Measurements from ENCODE around the gene FOXR1. TPM values are rescaled to one million over a fixed set of nuclear protein-coding genes. Genes with fewer than 3 reads are reported as not detected.

The FOXR1 gene
- total RNA-seq, 1 donor from 2014 or later: not detected

DNA sequence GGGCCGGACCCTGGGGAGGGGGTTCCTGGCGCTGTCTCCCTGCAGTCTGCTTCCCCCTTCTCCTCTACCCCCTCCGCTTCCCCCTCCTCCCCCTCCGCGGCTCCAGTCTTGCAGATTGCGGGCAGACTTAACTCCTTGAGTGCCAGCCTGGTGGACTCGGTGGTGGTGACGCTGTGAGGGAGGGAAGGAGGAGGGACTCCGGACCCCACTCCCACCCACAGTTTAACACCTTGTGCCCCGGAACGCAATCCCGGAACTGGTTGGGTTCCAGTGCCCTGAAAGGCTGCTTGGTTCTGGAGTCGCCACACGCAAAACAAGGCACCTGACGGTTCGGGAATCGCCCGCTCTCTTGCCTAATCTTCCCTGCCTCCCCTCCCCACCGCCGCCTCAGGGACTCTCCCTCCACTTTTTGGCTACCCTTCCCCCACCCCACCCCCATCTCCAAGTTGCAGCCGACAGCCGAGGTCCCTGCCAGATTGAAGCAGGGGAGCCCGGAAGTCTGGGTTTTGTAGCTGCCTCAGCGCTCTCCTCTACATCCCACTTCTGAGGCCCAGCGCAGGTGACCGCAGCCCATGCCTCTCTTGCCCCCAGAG is 42.0 kb upstream of the FOXR1 start:
- DNase-seq (ENCODE audit: low read depth): peak; percentile 87
- peak overlapping the region; percentile 72 for H3K9ac ChIP-seq (ENCODE audit: low read length)
- H3K79me2 ChIP-seq (ENCODE audit: insufficient read depth, low read length): peaks cover 10% of the 10 kb centered on the region
- H3K27ac ChIP-seq (ENCODE audit: low read depth, low read length): peak overlapping the region; percentile 11
- no peak for FAIRE-seq
- peak overlapping the region; percentile 63 for H3K4me3 ChIP-seq (ENCODE audit: insufficient read depth, low read depth, low read length)
- peaks cover 20% of the 10 kb centered on the region for H3K4me1 ChIP-seq (ENCODE audit: insufficient read depth, low read length)
- H2AFZ ChIP-seq (ENCODE audit: low read depth, low read length): peak overlapping the region; percentile 59
- no peaks in the 10 kb centered on the region for H3K27me3 ChIP-seq (ENCODE audit: insufficient read depth, low read length)
- Mint-ChIP-seq H3K4me3 (ENCODE audit: unreplicated experiment) (peak overlapping the region; percentile 84), H3K36me3 (ENCODE audit: low read depth, unreplicated experiment) (no peaks in the 10 kb centered on the region), H3K4me1 (ENCODE audit: low read depth, unreplicated experiment) (peaks cover 18% of the 10 kb centered on the region), H3K27me3 (ENCODE audit: low read depth, unreplicated experiment) (no peaks in the 10 kb centered on the region), H3K9me3 (ENCODE audit: unreplicated experiment) (no peaks in the 10 kb centered on the region), H3K27ac (ENCODE audit: unreplicated experiment) (peak overlapping the region; percentile 91)
- H3K36me3 ChIP-seq (ENCODE audit: insufficient read depth, low read length): no peaks in the 10 kb centered on the region
- peak overlapping the region; percentile 93 for H3K4me2 ChIP-seq (ENCODE audit: low read length)
- H3K9me3 ChIP-seq (ENCODE audit: insufficient read depth, low read depth, low read length): no peaks in the 10 kb centered on the region
- no peak for TF ChIP-seq EZH2 (IDR thresholded peaks at IDR 0.05; ENCODE audit: insufficient read depth, low read length)
- TF ChIP-seq, protein P1, sequence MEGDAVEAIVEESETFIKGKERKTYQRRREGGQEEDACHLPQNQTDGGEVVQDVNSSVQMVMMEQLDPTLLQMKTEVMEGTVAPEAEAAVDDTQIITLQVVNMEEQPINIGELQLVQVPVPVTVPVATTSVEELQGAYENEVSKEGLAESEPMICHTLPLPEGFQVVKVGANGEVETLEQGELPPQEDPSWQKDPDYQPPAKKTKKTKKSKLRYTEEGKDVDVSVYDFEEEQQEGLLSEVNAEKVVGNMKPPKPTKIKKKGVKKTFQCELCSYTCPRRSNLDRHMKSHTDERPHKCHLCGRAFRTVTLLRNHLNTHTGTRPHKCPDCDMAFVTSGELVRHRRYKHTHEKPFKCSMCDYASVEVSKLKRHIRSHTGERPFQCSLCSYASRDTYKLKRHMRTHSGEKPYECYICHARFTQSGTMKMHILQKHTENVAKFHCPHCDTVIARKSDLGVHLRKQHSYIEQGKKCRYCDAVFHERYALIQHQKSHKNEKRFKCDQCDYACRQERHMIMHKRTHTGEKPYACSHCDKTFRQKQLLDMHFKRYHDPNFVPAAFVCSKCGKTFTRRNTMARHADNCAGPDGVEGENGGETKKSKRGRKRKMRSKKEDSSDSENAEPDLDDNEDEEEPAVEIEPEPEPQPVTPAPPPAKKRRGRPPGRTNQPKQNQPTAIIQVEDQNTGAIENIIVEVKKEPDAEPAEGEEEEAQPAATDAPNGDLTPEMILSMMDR (IDR thresholded peaks at IDR 0.05; ENCODE audit: insufficient read depth, low read depth, low read length): no peak
- peaks cover 6% of the 10 kb centered on the region for H4K20me1 ChIP-seq (ENCODE audit: insufficient read depth, low read length)

DNA sequence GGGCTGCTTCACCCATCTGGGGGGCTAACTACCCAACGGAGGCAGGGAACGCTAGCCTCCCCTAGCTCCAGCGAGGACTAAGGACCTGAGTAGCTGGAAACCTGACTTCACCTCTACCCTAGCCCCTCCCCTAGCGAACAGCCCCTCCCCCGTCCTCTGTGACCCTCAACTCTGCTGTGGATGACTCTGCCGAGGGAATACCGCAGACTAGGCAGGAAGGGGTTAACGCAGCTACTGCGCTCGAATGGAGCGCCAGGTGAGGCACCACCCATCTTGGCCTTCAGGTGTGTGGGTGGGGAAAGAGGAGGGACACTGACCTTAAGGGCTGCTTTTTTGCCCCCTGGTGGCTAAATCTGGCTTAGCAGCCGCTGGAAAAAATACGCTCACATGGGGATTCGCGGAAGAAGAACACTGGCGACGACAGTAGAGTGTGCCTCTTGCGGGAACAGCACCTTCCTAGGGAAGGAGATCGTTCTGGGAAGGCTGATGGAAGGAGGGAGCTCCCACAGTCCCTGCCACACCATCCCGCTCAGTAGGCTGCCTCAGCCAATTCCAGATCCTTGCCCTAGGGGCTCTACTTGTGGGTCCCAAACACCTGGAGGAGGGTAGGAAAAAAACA is 41.4 kb upstream of the FOXR1 start:
- no peaks in the 10 kb centered on the region for H3K36me3 ChIP-seq (ENCODE audit: insufficient read depth, low read length)
- peaks cover 4% of the 10 kb centered on the region for H3K79me2 ChIP-seq (ENCODE audit: insufficient read depth, low read length)
- H3K27me3 ChIP-seq (ENCODE audit: insufficient read depth, low read length): no peaks in the 10 kb centered on the region
- TF ChIP-seq, protein P1 (IDR thresholded peaks at IDR 0.05; ENCODE audit: insufficient read depth, low read depth, low read length): peak; percentile 90
- no peak for TF ChIP-seq EZH2 (IDR thresholded peaks at IDR 0.05; ENCODE audit: insufficient read depth, low read length)
- Mint-ChIP-seq H3K27ac (ENCODE audit: unreplicated experiment) (peak overlapping the region; percentile 91), H3K9me3 (ENCODE audit: unreplicated experiment) (no peaks in the 10 kb centered on the region), H3K4me3 (ENCODE audit: unreplicated experiment) (peak overlapping the region; percentile 84), H3K27me3 (ENCODE audit: low read depth, unreplicated experiment) (peaks cover 1% of the 10 kb centered on the region), H3K36me3 (ENCODE audit: low read depth, unreplicated experiment) (no peaks in the 10 kb centered on the region), H3K4me1 (ENCODE audit: low read depth, unreplicated experiment) (peaks cover 18% of the 10 kb centered on the region)
- H3K4me3 ChIP-seq (ENCODE audit: insufficient read depth, low read depth, low read length): peak overlapping the region; percentile 63
- H3K27ac ChIP-seq (ENCODE audit: low read depth, low read length): peak overlapping the region; percentile 11
- H4K20me1 ChIP-seq (ENCODE audit: insufficient read depth, low read length): no peaks in the 10 kb centered on the region
- FAIRE-seq (no peak), DNase-seq (ENCODE audit: low read depth) (peak; percentile 41)
- H2AFZ ChIP-seq (ENCODE audit: low read depth, low read length): peak overlapping the region; percentile 59
- H3K4me2 ChIP-seq (ENCODE audit: low read length): peak overlapping the region; percentile 93
- peaks cover 20% of the 10 kb centered on the region for H3K4me1 ChIP-seq (ENCODE audit: insufficient read depth, low read length)
- H3K9ac ChIP-seq (ENCODE audit: low read length): peak overlapping the region; percentile 72
- no peaks in the 10 kb centered on the region for H3K9me3 ChIP-seq (ENCODE audit: insufficient read depth, low read depth, low read length)

DNA sequence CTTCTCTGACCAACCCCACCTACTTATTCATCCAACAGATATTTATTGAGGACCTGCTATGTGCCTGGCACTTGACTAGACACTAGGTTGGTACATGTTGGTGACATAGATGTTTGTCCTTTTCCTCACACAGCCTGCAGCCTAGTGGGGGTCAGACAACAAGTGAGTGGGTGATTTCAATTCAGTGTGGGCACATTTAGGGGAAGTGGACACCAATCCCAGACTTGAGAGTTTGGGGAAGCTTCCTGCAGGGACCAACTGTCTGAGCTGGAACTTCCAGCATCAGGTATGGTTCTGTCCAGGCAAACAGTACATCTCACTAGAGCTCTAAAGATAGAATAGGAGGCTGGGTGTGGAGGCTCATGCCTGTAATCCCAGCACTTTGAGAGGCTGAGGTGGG is 40.0 kb upstream of the FOXR1 start:
- peaks cover 15% of the 10 kb centered on the region for H3K4me1 ChIP-seq (ENCODE audit: insufficient read depth, low read length)
- no peak overlapping the region for H3K4me3 Mint-ChIP-seq (ENCODE audit: unreplicated experiment)
- peaks cover 1% of the 10 kb centered on the region for H3K27me3 Mint-ChIP-seq (ENCODE audit: low read depth, unreplicated experiment)
- peaks cover 16% of the 10 kb centered on the region for H3K4me1 Mint-ChIP-seq (ENCODE audit: low read depth, unreplicated experiment)
- H3K36me3 Mint-ChIP-seq (ENCODE audit: low read depth, unreplicated experiment): no peaks in the 10 kb centered on the region
- H2AFZ ChIP-seq (ENCODE audit: low read depth, low read length): no peak overlapping the region
- no peak overlapping the region for H3K9ac ChIP-seq (ENCODE audit: low read length)
- H3K9me3 Mint-ChIP-seq (ENCODE audit: unreplicated experiment): no peaks in the 10 kb centered on the region
- no peaks in the 10 kb centered on the region for H3K27me3 ChIP-seq (ENCODE audit: insufficient read depth, low read length)
- H4K20me1 ChIP-seq (ENCODE audit: insufficient read depth, low read length): no peaks in the 10 kb centered on the region
- TF ChIP-seq, protein P1 (IDR thresholded peaks at IDR 0.05; ENCODE audit: insufficient read depth, low read depth, low read length): no peak
- TF ChIP-seq EZH2 (IDR thresholded peaks at IDR 0.05; ENCODE audit: insufficient read depth, low read length): no peak
- H3K36me3 ChIP-seq (ENCODE audit: insufficient read depth, low read length): no peaks in the 10 kb centered on the region
- FAIRE-seq (no peak), DNase-seq (ENCODE audit: low read depth) (no peak)
- H3K79me2 ChIP-seq (ENCODE audit: insufficient read depth, low read length): no peaks in the 10 kb centered on the region
- no peak overlapping the region for H3K27ac ChIP-seq (ENCODE audit: low read depth, low read length)
- no peak overlapping the region for H3K4me3 ChIP-seq (ENCODE audit: insufficient read depth, low read depth, low read length)
- no peak overlapping the region for H3K4me2 ChIP-seq (ENCODE audit: low read length)
- no peak overlapping the region for H3K27ac Mint-ChIP-seq (ENCODE audit: unreplicated experiment)
- no peaks in the 10 kb centered on the region for H3K9me3 ChIP-seq (ENCODE audit: insufficient read depth, low read depth, low read length)
